ENCODE measurements around the gene ICA1. TPM values are rescaled to one million over a fixed set of nuclear protein-coding genes. Genes with fewer than 3 reads are reported as not detected.
A peak's percentile ranks its signal among the peaks of the same experiment; 100 is the strongest.

Gene ICA1
- total RNA-seq, 1 experiment from 2014 or later = 15.6 TPM

- DNase-seq (ENCODE audit: low spot score) = no peak
Measured at GRCh38 chr7:8228068-8228467, 33.9 kb downstream of the ICA1 start.

- DNase-seq (ENCODE audit: low spot score) = no peak
Measured at GRCh38 chr7:8227261-8227660, 34.7 kb downstream of the ICA1 start.

GRCh38 chr7:8226501-8226900, 35.5 kb downstream of the ICA1 start:
- no peak for DNase-seq (ENCODE audit: low spot score)

- no peak for DNase-seq (ENCODE audit: low spot score)
Measured at GRCh38 chr7:8221567-8221966, 40.4 kb downstream of the ICA1 start.

GRCh38 chr7:8221101-8221495, 40.9 kb downstream of the ICA1 start:
- DNase-seq (ENCODE audit: low spot score) = no peak

GRCh38 chr7:8220376-8221100, 41.4 kb downstream of the ICA1 start:
- DNase-seq (ENCODE audit: low spot score) = no peak

- peak; percentile 77 for DNase-seq (ENCODE audit: low spot score)
Measured at GRCh38 chr7:8217200-8218068, 44.5 kb downstream of the ICA1 start.

GRCh38 chr7:8216334-8216690, 45.7 kb downstream of the ICA1 start:
- DNase-seq (ENCODE audit: low spot score) = no peak

GRCh38 chr7:8215648-8216333, 46.2 kb downstream of the ICA1 start:
- no peak for DNase-seq (ENCODE audit: low spot score)

GRCh38 chr7:8214244-8214824, 47.6 kb downstream of the ICA1 start:
- no peak for DNase-seq (ENCODE audit: low spot score)

- DNase-seq (ENCODE audit: low spot score) = no peak
Measured at GRCh38 chr7:8213381-8213780, 48.6 kb downstream of the ICA1 start.

- DNase-seq (ENCODE audit: low spot score) = no peak
Measured at GRCh38 chr7:8212638-8213037, 49.3 kb downstream of the ICA1 start.

GRCh38 chr7:8211725-8212096, 50.3 kb downstream of the ICA1 start:
- DNase-seq (ENCODE audit: low spot score) = no peak

- DNase-seq (ENCODE audit: low spot score) = no peak
Measured at GRCh38 chr7:8210845-8211724, 50.9 kb downstream of the ICA1 start.

GRCh38 chr7:8209353-8209752, 52.6 kb downstream of the ICA1 start:
- no peak for DNase-seq (ENCODE audit: low spot score)

GRCh38 chr7:8208816-8209215, 53.2 kb downstream of the ICA1 start:
- DNase-seq (ENCODE audit: low spot score) = no peak

GRCh38 chr7:8206956-8207355, 55.0 kb downstream of the ICA1 start:
- no peak for DNase-seq (ENCODE audit: low spot score)

GRCh38 chr7:8205537-8205936, 56.4 kb downstream of the ICA1 start:
- DNase-seq (ENCODE audit: low spot score) = no peak

- no peak for DNase-seq (ENCODE audit: low spot score)
Measured at GRCh38 chr7:8205031-8205387, 57.0 kb downstream of the ICA1 start.

GRCh38 chr7:8204339-8205030, 57.5 kb downstream of the ICA1 start:
- DNase-seq (ENCODE audit: low spot score) = no peak

Data from HT-29 (cell line).